Measurements from ENCODE around the gene S1PR5.
"Not testable (repeated sequence)": the region's sequence is repeated elsewhere in the genome, so short reads cannot be mapped to it uniquely, and the experiment has no call there.

S1PR5 gene

GRCh38 chr19:10543420-10544241, 26.4 kb upstream of the S1PR5 start, which contains the start of gene ATG4D (continued):
- TF ChIP-seq CREB5 (CRISPR knock-in tag; IDR thresholded peaks at IDR 0.05; ENCODE audit: low read depth) (no peak), CSRNP3 (CRISPR knock-in tag; IDR thresholded peaks at IDR 0.05) (no peak), TCF4 (CRISPR knock-in tag; IDR thresholded peaks at IDR 0.05; ENCODE audit: borderline replicate concordance) (no peak), CSDC2 (CRISPR knock-in tag; IDR thresholded peaks at IDR 0.05) (no peak), ESRRG (CRISPR knock-in tag; IDR thresholded peaks at IDR 0.05) (no peak)

GRCh38 chr19:10543059-10543419, 25.8 kb upstream of the S1PR5 start:
- TF ChIP-seq CREB5 (CRISPR knock-in tag; IDR thresholded peaks at IDR 0.05; ENCODE audit: low read depth) (no peak), TCF4 (CRISPR knock-in tag; IDR thresholded peaks at IDR 0.05; ENCODE audit: borderline replicate concordance) (no peak), TSHZ2 (CRISPR knock-in tag; IDR thresholded peaks at IDR 0.05) (no peak), OSR1 (CRISPR knock-in tag; IDR thresholded peaks at IDR 0.05) (no peak), ZFP30 (CRISPR knock-in tag; IDR thresholded peaks at IDR 0.05) (no peak)
- ATAC-seq, result no peak

- ATAC-seq, result not testable (repeated sequence)
Measured at GRCh38 chr19:10539016-10539415, 21.8 kb upstream of the S1PR5 start.

- ATAC-seq, result no peak
- TF ChIP-seq CSDC2 (CRISPR knock-in tag; IDR thresholded peaks at IDR 0.05), result no peak
- TF ChIP-seq TOX (CRISPR knock-in tag; IDR thresholded peaks at IDR 0.05; ENCODE audit: borderline replicate concordance), result no peak
- no peak for TF ChIP-seq RARB (CRISPR knock-in tag; IDR thresholded peaks at IDR 0.05)
- TF ChIP-seq ISL1 (CRISPR knock-in tag; IDR thresholded peaks at IDR 0.05), result no peak
- no peak for TF ChIP-seq ESRRG (CRISPR knock-in tag; IDR thresholded peaks at IDR 0.05)
- no peak for TF ChIP-seq ZNF70 (CRISPR knock-in tag; IDR thresholded peaks at IDR 0.05)
- no peak for TF ChIP-seq CREB5 (CRISPR knock-in tag; IDR thresholded peaks at IDR 0.05; ENCODE audit: low read depth)
- TF ChIP-seq ARNTL (CRISPR knock-in tag; IDR thresholded peaks at IDR 0.05; ENCODE audit: borderline replicate concordance, low read depth), result no peak
- TF ChIP-seq TSHZ2 (CRISPR knock-in tag; IDR thresholded peaks at IDR 0.05), result no peak
Measured at GRCh38 chr19:10538204-10538983, 21.1 kb upstream of the S1PR5 start.
